HCT116 (cell line): ENCODE measurements around the gene LYSET. TPM values are rescaled to one million over a fixed set of nuclear protein-coding genes. Genes with fewer than 3 reads are reported as not detected.

Experiments
- CBX3 ChIP-seq: IDR thresholded peaks from 2 replicates; pipeline ENCODE4 v1.6.1; 2012; ENCODE audit warnings: low read depth
- CEBPB ChIP-seq: IDR thresholded peaks from 2 replicates; pipeline ENCODE4 v1.6.1; 2012; ENCODE audit warnings: low read depth
- EGR1 ChIP-seq: IDR thresholded peaks from 2 replicates; pipeline ENCODE4 v1.6.1; 2012; ENCODE audit warnings: low read depth
- ELF1 ChIP-seq: IDR thresholded peaks from 2 replicates; pipeline ENCODE4 v1.6.1; 2012; ENCODE audit warnings: low read depth, borderline replicate concordance
- EZH2 ChIP-seq: fragments of 200-600 bp; sonication (generic); IDR thresholded peaks from 2 replicates; pipeline ENCODE4 v1.6.1; 2017; ENCODE audit warnings: antibody characterized with exemption, mixed run types
- FOSL1 ChIP-seq: IDR thresholded peaks from 2 replicates; pipeline ENCODE4 v1.6.1; 2012; ENCODE audit warnings: low read depth
- JUND ChIP-seq: IDR thresholded peaks from 2 replicates; pipeline ENCODE4 v1.6.1; 2012
- MAX ChIP-seq: IDR thresholded peaks from 2 replicates; pipeline ENCODE4 v1.6.1; 2012
- POLR2A ChIP-seq: IDR thresholded peaks from 2 replicates; pipeline ENCODE4 v1.7.0; 2011; ENCODE audit warnings: borderline replicate concordance; ENCODE audit not compliant: insufficient read depth, insufficient read length; ENCODE audit errors: extremely low read depth
- SP1 ChIP-seq: IDR thresholded peaks from 2 replicates; pipeline ENCODE4 v1.6.1; 2012; ENCODE audit warnings: low read depth
- total RNA-seq: library from RNA; stranded (reverse); gene quantifications from one replicate; pipeline ENCODE4 v1.2.1, GENCODE V29; 2021; ENCODE audit not compliant: unreplicated experiment
- TF ChIP-seq, protein P1 (sequence below): IDR thresholded peaks from 2 replicates; pipeline ENCODE4 v1.6.1; 2012; ENCODE audit warnings: low read depth
- TF ChIP-seq, protein P2 (sequence below): IDR thresholded peaks from 2 replicates; pipeline ENCODE4 v1.6.1; 2011; ENCODE audit warnings: mild to moderate bottlenecking, low read length, moderate library complexity; ENCODE audit not compliant: insufficient replicate concordance; ENCODE audit errors: extremely low read depth

LYSET gene
- total RNA-seq, 1 experiment from 2014 or later, result 19.5 TPM

GRCh38 chr14:93206793-93207467 lies 21.8 kb downstream of the LYSET start, which contains the start of the genes GON7 and UBR7 (continued):
- TF ChIP-seq, protein P1, sequence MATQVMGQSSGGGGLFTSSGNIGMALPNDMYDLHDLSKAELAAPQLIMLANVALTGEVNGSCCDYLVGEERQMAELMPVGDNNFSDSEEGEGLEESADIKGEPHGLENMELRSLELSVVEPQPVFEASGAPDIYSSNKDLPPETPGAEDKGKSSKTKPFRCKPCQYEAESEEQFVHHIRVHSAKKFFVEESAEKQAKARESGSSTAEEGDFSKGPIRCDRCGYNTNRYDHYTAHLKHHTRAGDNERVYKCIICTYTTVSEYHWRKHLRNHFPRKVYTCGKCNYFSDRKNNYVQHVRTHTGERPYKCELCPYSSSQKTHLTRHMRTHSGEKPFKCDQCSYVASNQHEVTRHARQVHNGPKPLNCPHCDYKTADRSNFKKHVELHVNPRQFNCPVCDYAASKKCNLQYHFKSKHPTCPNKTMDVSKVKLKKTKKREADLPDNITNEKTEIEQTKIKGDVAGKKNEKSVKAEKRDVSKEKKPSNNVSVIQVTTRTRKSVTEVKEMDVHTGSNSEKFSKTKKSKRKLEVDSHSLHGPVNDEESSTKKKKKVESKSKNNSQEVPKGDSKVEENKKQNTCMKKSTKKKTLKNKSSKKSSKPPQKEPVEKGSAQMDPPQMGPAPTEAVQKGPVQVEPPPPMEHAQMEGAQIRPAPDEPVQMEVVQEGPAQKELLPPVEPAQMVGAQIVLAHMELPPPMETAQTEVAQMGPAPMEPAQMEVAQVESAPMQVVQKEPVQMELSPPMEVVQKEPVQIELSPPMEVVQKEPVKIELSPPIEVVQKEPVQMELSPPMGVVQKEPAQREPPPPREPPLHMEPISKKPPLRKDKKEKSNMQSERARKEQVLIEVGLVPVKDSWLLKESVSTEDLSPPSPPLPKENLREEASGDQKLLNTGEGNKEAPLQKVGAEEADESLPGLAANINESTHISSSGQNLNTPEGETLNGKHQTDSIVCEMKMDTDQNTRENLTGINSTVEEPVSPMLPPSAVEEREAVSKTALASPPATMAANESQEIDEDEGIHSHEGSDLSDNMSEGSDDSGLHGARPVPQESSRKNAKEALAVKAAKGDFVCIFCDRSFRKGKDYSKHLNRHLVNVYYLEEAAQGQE, result no peak
- TF ChIP-seq EZH2 (no peak), JUND (no peak), CBX3 (no peak), MAX (peak; percentile 87), POLR2A (peak; percentile 51), FOSL1 (no peak), CEBPB (no peak), EGR1 (0 out of 2 replicates have a peak, but pooled peaks have one; percentile 19), SP1 (peak; percentile 77), ELF1 (peak; percentile 75)
- TF ChIP-seq, protein P2, sequence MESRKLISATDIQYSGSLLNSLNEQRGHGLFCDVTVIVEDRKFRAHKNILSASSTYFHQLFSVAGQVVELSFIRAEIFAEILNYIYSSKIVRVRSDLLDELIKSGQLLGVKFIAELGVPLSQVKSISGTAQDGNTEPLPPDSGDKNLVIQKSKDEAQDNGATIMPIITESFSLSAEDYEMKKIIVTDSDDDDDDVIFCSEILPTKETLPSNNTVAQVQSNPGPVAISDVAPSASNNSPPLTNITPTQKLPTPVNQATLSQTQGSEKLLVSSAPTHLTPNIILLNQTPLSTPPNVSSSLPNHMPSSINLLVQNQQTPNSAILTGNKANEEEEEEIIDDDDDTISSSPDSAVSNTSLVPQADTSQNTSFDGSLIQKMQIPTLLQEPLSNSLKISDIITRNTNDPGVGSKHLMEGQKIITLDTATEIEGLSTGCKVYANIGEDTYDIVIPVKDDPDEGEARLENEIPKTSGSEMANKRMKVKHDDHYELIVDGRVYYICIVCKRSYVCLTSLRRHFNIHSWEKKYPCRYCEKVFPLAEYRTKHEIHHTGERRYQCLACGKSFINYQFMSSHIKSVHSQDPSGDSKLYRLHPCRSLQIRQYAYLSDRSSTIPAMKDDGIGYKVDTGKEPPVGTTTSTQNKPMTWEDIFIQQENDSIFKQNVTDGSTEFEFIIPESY, result no peak
- TF ChIP-seq, all 23 proteins: peak for 11
